GM12892 (cell line): ENCODE data around the gene TSPAN12.

ENCODE experiments used
- POLR2A ChIP-seq: IDR thresholded peaks from 2 replicates; pipeline ENCODE4 v1.6.1; 2011; ENCODE audit warnings: low read depth, low read length, control low read depth
- POLR2AphosphoS5 ChIP-seq: IDR thresholded peaks from 2 replicates; pipeline ENCODE4 v1.6.1; 2011; ENCODE audit warnings: low read depth, low read length, control low read depth
- TAF1 ChIP-seq: IDR thresholded peaks from 2 replicates; pipeline ENCODE4 v1.6.1; 2011; ENCODE audit warnings: low read depth, mild to moderate bottlenecking, control low read depth, low read length, borderline replicate concordance

- TF ChIP-seq POLR2A (no peak), POLR2AphosphoS5 (no peak), TAF1 (no peak)
These were observed 119.1 kb downstream of the TSPAN12 start for GRCh38 chr7:120738816-120739215.
